ENCODE measurements around the gene DCAF11. TPM values are rescaled to one million over a fixed set of nuclear protein-coding genes. Genes with fewer than 3 reads are reported as not detected.

The DCAF11 gene
- total and polyA plus RNA-seq, 2 of the 13 experiments (the other 11 are each of a cell fraction or from before 2014, with no cell fraction given) = 150 to 257 TPM

DNA sequence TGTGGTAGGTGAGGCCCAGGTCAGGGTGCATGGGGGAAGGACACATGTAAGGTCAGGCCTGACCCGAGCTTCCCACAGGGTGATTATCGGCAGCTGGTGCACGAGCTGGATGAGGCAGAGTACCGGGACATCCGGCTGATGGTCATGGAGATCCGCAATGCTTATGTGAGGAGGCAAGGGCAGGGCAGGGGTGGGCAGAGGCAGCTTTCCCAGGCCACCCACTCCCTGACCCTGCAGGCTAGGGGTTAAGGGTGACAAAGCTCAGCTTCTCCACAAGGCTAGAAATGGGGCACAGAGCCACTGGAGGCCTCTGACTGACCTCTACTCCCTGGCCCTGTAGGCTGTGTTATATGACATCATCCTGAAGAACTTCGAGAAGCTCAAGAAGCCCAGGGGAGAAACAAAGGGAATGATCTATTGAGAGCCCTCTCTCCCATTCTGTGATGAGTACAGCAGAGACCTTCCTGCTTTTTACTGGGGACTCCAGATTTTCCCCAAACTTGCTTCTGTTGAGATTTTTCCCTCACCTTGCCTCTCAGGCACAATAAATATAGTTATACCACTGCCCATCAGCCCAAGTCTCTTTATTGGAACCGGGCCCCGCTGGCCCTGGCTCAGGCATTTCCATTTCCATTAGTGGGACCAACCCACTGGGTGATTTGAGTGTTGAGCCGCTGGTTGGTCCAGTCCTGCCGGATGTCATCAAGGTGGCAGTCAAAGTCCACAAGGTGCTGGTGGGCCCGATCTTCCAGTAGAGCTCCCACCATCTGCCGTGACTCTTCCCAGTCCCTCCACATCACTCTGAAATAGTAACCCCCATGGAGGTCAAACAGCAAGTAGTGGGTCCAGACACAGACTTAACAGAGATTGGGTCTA is 24.1 kb downstream of the DCAF11 start (continued):
- TF ChIP-seq, protein P1, sequence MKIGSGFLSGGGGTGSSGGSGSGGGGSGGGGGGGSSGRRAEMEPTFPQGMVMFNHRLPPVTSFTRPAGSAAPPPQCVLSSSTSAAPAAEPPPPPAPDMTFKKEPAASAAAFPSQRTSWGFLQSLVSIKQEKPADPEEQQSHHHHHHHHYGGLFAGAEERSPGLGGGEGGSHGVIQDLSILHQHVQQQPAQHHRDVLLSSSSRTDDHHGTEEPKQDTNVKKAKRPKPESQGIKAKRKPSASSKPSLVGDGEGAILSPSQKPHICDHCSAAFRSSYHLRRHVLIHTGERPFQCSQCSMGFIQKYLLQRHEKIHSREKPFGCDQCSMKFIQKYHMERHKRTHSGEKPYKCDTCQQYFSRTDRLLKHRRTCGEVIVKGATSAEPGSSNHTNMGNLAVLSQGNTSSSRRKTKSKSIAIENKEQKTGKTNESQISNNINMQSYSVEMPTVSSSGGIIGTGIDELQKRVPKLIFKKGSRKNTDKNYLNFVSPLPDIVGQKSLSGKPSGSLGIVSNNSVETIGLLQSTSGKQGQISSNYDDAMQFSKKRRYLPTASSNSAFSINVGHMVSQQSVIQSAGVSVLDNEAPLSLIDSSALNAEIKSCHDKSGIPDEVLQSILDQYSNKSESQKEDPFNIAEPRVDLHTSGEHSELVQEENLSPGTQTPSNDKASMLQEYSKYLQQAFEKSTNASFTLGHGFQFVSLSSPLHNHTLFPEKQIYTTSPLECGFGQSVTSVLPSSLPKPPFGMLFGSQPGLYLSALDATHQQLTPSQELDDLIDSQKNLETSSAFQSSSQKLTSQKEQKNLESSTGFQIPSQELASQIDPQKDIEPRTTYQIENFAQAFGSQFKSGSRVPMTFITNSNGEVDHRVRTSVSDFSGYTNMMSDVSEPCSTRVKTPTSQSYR (CRISPR knock-in tag; IDR thresholded peaks at IDR 0.05; ENCODE audit: borderline replicate concordance) = no peak
- TF ChIP-seq, protein P2, sequence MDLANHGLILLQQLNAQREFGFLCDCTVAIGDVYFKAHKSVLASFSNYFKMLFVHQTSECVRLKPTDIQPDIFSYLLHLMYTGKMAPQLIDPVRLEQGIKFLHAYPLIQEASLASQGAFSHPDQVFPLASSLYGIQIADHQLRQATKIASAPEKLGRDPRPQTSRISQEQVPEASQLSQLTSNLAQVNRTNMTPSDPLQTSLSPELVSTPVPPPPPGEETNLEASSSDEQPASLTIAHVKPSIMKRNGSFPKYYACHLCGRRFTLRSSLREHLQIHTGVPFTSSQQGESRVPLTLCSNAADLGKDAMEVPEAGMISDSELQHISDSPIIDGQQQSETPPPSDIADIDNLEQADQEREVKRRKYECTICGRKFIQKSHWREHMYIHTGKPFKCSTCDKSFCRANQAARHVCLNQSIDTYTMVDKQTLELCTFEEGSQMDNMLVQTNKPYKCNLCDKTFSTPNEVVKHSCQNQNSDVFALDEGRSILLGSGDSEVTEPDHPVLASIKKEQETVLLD (CRISPR knock-in tag; IDR thresholded peaks at IDR 0.05; ENCODE audit: low read depth) = no peak
- TF ChIP-seq ISL2 (CRISPR knock-in tag; IDR thresholded peaks at IDR 0.05) (no peak), ZNF614 (CRISPR knock-in tag; IDR thresholded peaks at IDR 0.05; ENCODE audit: borderline replicate concordance) (no peak), MED13 (CRISPR knock-in tag; IDR thresholded peaks at IDR 0.05) (no peak), RCOR2 (CRISPR knock-in tag; IDR thresholded peaks at IDR 0.05) (no peak), GABPB1 (CRISPR knock-in tag; IDR thresholded peaks at IDR 0.05) (0 out of 2 replicates have a peak, but pooled peaks have one; percentile 17), MBNL3 (CRISPR knock-in tag; conservative IDR thresholded peaks at IDR 0.05) (no peak), PRPF4 (IDR thresholded peaks at IDR 0.05; ENCODE audit: low read depth, low read length, poor library complexity, severe bottlenecking) (no peak), FOXJ3 (CRISPR knock-in tag; IDR thresholded peaks at IDR 0.05; ENCODE audit: borderline replicate concordance) (no peak), TEAD3 (CRISPR knock-in tag; optimal IDR thresholded peaks at IDR 0.05; ENCODE audit: borderline replicate concordance) (peak; percentile 24), SIX1 (CRISPR knock-in tag; IDR thresholded peaks at IDR 0.05; ENCODE audit: borderline replicate concordance) (no peak)
- TF ChIP-seq, protein P3, sequence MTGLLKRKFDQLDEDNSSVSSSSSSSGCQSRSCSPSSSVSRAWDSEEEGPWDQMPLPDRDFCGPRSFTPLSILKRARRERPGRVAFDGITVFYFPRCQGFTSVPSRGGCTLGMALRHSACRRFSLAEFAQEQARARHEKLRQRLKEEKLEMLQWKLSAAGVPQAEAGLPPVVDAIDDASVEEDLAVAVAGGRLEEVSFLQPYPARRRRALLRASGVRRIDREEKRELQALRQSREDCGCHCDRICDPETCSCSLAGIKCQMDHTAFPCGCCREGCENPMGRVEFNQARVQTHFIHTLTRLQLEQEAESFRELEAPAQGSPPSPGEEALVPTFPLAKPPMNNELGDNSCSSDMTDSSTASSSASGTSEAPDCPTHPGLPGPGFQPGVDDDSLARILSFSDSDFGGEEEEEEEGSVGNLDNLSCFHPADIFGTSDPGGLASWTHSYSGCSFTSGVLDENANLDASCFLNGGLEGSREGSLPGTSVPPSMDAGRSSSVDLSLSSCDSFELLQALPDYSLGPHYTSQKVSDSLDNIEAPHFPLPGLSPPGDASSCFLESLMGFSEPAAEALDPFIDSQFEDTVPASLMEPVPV (CRISPR knock-in tag; IDR thresholded peaks at IDR 0.05) = 0 out of 2 replicates have a peak, but pooled peaks have one; percentile 8
- TF ChIP-seq, protein P4, sequence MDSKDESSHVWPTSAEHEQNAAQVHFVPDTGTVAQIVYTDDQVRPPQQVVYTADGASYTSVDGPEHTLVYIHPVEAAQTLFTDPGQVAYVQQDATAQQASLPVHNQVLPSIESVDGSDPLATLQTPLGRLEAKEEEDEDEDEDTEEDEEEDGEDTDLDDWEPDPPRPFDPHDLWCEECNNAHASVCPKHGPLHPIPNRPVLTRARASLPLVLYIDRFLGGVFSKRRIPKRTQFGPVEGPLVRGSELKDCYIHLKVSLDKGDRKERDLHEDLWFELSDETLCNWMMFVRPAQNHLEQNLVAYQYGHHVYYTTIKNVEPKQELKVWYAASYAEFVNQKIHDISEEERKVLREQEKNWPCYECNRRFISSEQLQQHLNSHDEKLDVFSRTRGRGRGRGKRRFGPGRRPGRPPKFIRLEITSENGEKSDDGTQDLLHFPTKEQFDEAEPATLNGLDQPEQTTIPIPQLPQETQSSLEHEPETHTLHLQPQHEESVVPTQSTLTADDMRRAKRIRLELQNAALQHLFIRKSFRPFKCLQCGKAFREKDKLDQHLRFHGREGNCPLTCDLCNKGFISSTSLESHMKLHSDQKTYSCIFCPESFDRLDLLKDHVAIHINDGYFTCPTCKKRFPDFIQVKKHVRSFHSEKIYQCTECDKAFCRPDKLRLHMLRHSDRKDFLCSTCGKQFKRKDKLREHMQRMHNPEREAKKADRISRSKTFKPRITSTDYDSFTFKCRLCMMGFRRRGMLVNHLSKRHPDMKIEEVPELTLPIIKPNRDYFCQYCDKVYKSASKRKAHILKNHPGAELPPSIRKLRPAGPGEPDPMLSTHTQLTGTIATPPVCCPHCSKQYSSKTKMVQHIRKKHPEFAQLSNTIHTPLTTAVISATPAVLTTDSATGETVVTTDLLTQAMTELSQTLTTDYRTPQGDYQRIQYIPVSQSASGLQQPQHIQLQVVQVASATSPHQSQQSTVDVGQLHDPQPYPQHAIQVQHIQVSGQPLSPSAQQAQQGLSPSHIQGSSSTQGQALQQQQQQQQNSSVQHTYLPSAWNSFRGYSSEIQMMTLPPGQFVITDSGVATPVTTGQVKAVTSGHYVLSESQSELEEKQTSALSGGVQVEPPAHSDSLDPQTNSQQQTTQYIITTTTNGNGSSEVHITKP (CRISPR knock-in tag; IDR thresholded peaks at IDR 0.05; ENCODE audit: low read depth) = no peak
- TF ChIP-seq, protein P5, sequence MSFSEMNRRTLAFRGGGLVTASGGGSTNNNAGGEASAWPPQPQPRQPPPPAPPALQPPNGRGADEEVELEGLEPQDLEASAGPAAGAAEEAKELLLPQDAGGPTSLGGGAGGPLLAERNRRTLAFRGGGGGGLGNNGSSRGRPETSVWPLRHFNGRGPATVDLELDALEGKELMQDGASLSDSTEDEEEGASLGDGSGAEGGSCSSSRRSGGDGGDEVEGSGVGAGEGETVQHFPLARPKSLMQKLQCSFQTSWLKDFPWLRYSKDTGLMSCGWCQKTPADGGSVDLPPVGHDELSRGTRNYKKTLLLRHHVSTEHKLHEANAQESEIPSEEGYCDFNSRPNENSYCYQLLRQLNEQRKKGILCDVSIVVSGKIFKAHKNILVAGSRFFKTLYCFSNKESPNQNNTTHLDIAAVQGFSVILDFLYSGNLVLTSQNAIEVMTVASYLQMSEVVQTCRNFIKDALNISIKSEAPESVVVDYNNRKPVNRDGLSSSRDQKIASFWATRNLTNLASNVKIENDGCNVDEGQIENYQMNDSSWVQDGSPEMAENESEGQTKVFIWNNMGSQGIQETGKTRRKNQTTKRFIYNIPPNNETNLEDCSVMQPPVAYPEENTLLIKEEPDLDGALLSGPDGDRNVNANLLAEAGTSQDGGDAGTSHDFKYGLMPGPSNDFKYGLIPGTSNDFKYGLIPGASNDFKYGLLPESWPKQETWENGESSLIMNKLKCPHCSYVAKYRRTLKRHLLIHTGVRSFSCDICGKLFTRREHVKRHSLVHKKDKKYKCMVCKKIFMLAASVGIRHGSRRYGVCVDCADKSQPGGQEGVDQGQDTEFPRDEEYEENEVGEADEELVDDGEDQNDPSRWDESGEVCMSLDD (CRISPR knock-in tag; IDR thresholded peaks at IDR 0.05; ENCODE audit: borderline replicate concordance) = no peak
